A673 (cell line): Measurements from ENCODE around the gene SPATC1L.

Experiments
- EZH2 ChIP-seq: fragments of 200-600 bp; sonication (generic); IDR thresholded peaks from 2 replicates; pipeline ENCODE4 v1.6.1; 2017; ENCODE audit warnings: borderline replicate concordance, low read depth, mild to moderate bottlenecking, mixed read lengths, antibody characterized with exemption, low read length; ENCODE audit not compliant: poor library complexity, severe bottlenecking
- TF ChIP-seq, protein P1 (sequence below): fragments of 300-800, 200-600 bp; sonication (generic); conservative IDR thresholded peaks from 2 replicates; pipeline ENCODE4 v1.5.1; 2017; ENCODE audit warnings: low read depth, mild to moderate bottlenecking, antibody characterized with exemption, low read length, moderate library complexity, mixed read lengths

- TF ChIP-seq, protein P1, sequence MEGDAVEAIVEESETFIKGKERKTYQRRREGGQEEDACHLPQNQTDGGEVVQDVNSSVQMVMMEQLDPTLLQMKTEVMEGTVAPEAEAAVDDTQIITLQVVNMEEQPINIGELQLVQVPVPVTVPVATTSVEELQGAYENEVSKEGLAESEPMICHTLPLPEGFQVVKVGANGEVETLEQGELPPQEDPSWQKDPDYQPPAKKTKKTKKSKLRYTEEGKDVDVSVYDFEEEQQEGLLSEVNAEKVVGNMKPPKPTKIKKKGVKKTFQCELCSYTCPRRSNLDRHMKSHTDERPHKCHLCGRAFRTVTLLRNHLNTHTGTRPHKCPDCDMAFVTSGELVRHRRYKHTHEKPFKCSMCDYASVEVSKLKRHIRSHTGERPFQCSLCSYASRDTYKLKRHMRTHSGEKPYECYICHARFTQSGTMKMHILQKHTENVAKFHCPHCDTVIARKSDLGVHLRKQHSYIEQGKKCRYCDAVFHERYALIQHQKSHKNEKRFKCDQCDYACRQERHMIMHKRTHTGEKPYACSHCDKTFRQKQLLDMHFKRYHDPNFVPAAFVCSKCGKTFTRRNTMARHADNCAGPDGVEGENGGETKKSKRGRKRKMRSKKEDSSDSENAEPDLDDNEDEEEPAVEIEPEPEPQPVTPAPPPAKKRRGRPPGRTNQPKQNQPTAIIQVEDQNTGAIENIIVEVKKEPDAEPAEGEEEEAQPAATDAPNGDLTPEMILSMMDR, result no peak
- TF ChIP-seq EZH2, result no peak
These were observed 31.3 kb upstream of the SPATC1L start for GRCh38 chr21:46215436-46216131.
